Measurements from ENCODE around the gene DLG3. TPM values are rescaled to one million over a fixed set of nuclear protein-coding genes. Genes with fewer than 3 reads are reported as not detected.

DLG3 gene
- total RNA-seq, 2 experiments from 2014 or later = 11.0 to 12.9 TPM

DNA sequence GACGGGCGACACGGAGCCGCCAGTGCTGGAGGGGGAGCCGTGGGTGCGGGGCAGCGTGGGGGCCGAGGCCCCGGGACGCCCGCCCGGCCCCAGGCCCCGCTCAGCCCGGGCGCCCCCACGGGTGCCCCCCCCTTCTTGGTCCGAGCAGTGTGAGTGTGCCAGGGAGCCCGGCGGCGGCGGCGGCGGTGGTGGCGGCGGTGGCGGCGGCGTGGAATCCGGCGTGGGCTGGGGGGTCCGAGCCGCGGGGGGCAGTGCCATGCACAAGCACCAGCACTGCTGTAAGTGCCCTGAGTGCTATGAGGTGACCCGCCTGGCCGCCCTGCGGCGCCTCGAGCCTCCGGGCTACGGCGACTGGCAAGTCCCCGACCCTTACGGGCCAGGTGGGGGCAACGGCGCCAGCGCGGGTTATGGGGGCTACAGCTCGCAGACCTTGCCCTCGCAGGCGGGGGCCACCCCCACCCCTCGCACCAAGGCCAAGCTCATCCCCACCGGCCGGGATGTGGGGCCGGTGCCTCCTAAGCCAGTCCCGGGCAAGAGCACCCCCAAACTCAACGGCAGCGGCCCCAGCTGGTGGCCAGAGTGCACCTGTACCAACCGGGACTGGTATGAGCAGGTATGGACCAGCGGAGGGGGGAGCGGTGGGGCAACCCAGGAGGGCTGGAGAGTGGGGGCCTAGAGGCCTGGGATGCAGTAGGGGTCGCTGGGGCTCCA lies 466 bp downstream of the DLG3 start:
- no peak for DNase-seq
- CTCF ChIA-PET = no interaction called here
- Mint-ChIP-seq H3K4me1 (ENCODE audit: low read depth) (no peaks in the 10 kb centered on the region), H3K27ac (no peak overlapping the region), H3K9me3 (no peaks in the 10 kb centered on the region), H3K4me3 (peak overlapping the region; percentile 34), H3K27me3 (ENCODE audit: low read depth) (peaks cover 17% of the 10 kb centered on the region), H3K36me3 (ENCODE audit: low read depth) (no peaks in the 10 kb centered on the region)
- intact Hi-C loops (cut with micrococcal nuclease) = no loop called here

DNA sequence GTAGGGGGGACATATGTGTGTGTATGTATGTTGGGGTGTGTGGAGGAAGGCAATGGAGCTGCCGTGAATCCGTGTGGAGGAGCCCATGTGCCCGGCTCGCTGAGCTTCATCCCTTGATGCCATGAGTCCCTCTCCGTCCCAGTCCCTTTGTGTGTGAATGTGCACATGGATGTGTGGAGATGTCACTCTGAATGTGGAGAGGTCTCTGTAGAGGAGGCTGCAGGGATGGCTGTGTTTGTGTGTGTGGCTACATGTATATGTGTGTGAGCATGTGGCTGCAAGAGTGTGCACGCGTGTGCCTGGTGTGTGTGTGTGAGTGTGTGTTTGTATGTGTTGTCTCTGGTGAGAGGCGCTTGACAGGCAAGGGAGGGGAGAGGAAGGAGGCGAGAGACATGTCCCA lies 1.3 kb downstream of the DLG3 start:
- no peaks in the 10 kb centered on the region for H3K4me1 Mint-ChIP-seq (ENCODE audit: low read depth)
- no peaks in the 10 kb centered on the region for H3K9me3 Mint-ChIP-seq
- peaks cover 13% of the 10 kb centered on the region for H3K27me3 Mint-ChIP-seq (ENCODE audit: low read depth)
- no peaks in the 10 kb centered on the region for H3K36me3 Mint-ChIP-seq (ENCODE audit: low read depth)
- CTCF ChIA-PET = no interaction called here
- no peak overlapping the region for H3K27ac Mint-ChIP-seq
- no peak for DNase-seq
- intact Hi-C loops (cut with micrococcal nuclease) = no loop called here
- no peak overlapping the region for H3K4me3 Mint-ChIP-seq

DNA sequence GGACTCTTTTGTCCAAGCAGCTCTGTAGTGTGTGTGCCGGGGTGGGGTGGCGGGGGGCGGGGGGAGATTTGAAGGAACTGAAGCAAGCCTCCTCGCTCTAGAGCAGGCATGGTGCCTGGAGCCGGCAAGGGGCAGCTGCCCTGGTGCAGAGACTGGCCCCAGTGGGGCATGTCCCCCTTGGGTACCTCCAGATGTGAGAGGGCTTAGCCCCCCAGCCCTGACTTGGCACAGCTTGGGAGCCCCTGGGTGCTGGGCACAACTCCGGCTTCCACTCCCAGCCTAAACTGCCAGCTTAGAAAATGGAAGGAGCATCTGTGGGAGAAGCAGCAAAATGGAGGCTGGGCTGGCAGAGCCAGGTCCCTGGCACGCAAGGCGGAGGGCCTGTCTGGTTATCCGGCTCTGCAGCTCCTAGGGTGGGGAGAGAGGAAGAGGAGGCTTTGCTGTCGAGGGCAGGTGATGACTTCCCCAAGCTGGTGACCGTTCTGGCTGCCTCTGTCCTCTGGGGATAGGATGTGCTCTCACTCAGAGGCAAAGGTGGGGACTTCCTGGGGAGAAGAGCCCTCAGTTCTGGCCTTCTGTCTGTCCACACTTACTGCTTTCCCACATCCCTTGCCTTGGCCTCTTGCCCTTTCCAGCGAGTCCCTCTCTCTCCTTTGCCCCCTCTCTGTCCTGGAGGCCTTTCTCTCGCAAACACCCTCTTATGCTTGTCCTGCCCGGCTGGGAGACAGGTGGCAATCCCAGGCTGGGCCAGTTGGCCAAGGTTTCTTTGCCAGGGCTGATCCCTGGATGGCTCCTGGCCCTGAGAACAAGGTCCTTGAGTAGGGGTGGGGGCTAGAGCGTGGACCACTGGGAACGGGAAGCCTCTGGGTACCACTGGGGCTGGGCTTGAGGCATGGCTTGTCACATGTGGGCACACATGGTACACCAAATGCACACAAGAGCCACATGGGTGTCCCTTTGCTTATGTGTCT lies 2.0 kb downstream of the DLG3 start:
- no peak overlapping the region for H3K4me3 Mint-ChIP-seq
- no peak for DNase-seq
- H3K27ac Mint-ChIP-seq = no peak overlapping the region
- CTCF ChIA-PET = no interaction called here
- H3K9me3 Mint-ChIP-seq = no peaks in the 10 kb centered on the region
- peaks cover 13% of the 10 kb centered on the region for H3K27me3 Mint-ChIP-seq (ENCODE audit: low read depth)
- H3K4me1 Mint-ChIP-seq (ENCODE audit: low read depth) = no peaks in the 10 kb centered on the region
- intact Hi-C loops (cut with micrococcal nuclease) = no loop called here
- no peaks in the 10 kb centered on the region for H3K36me3 Mint-ChIP-seq (ENCODE audit: low read depth)

DNA sequence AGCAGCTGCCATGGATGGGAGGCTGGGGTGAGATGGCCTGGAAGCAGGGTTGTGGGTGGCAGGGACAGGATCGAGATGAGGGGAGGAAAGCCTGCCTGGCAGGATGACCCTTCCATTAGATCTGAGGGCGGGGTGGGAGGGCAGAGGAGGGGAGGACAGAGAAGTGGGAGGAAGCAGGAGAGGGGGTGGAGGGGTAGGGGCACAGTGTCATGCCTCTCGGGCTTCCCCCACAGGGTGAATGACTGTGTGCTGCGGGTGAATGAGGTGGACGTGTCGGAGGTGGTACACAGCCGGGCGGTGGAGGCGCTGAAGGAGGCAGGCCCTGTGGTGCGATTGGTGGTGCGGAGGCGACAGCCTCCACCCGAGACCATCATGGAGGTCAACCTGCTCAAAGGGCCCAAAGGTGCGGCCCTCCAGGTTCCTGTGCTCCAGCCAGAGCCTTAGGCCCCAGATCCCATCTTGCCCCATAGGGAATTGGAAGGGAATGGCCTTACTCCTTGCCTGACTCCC lies 4.9 kb downstream of the DLG3 start:
- CTCF ChIA-PET = no interaction called here
- Mint-ChIP-seq H3K9me3 (no peaks in the 10 kb centered on the region), H3K36me3 (ENCODE audit: low read depth) (no peaks in the 10 kb centered on the region), H3K27ac (no peak overlapping the region), H3K4me1 (ENCODE audit: low read depth) (peaks cover 13% of the 10 kb centered on the region), H3K4me3 (no peak overlapping the region), H3K27me3 (ENCODE audit: low read depth) (peaks cover 8% of the 10 kb centered on the region)
- DNase-seq = no peak
- intact Hi-C loops (cut with micrococcal nuclease) = no loop called here

DNA sequence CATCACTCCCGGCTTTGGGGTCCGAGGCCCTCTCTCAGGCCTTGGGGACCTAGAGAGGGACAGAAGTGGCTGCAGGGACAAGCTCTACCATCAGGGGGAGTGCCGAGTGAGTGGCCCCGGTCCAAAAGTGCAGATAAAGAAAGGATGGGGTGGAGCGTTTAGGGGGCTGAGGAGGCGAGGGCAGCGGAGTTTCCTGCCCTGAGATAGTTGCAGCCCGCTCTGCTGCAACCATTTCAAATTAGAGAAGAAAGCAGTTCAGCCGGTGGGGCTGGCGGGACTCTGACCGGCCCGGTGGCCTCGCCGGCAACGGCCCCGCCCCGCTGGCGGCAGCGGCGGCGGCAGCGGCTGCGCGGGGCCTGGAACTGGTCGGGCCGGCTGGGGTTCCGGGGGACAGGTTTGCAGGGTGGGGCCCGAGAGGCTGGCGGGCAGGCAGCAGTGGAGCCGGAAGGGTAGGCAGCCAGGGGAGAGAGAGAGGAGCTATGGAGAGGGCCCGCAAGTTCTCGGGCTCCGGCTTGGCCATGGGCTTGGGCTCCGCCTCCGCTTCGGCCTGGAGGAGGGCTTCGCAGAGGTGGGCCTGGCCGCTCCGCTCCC lies 7.6 kb downstream of the DLG3 start:
- CTCF ChIA-PET = interaction anchor here (0.6 to 2.4 kb wide), 8 partner anchors 13 to 1087 kb away, joined by 3 to 9 read pairs (median 4); no protein-coding TSS in a partner anchor
- Mint-ChIP-seq H3K4me3 (peak overlapping the region; percentile 80), H3K4me1 (ENCODE audit: low read depth) (peaks cover 28% of the 10 kb centered on the region), H3K9me3 (no peaks in the 10 kb centered on the region), H3K27me3 (ENCODE audit: low read depth) (no peaks in the 10 kb centered on the region), H3K27ac (no peak overlapping the region), H3K36me3 (ENCODE audit: low read depth) (peaks cover 3% of the 10 kb centered on the region)
- peak; percentile 62 for DNase-seq
- intact Hi-C loops (cut with micrococcal nuclease) = loop anchor here (5.0 to 10.0 kb wide), 3 partner anchors 303 to 525 kb away; no protein-coding TSS in a partner anchor

DNA sequence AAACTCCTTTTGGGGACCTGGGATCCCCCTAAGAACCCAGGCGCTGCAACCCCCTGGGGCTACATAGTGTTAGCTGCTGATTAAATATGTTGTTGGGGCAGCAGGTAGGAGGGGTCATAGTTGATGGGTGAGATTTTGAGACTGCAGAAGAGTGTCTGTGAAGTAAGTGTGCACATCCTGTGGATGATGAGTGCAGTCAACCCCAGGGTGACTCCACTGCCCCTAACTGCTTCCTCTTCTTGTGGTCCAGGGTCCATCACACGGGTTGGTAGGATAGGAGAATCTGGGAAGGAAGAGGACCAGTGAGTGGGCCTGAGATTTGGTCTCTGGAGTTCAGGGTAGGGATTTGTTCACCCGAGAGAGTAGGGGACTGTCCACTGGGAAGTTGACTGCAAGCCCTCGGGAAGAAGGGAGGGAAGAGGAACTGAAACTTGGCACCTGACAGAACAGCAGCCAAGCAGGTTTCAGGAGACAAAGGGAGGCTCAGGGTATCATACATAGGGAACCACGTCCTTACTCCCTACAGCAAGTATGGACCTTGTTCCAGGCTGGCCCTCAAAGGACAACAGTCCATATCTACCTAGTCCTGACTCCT lies 8.5 kb downstream of the DLG3 start:
- intact Hi-C loops (cut with micrococcal nuclease) = loop anchor here (5.0 to 10.0 kb wide), 3 partner anchors 302 to 524 kb away; no protein-coding TSS in a partner anchor
- peak overlapping the region; percentile 13 for H3K27ac Mint-ChIP-seq

DNA sequence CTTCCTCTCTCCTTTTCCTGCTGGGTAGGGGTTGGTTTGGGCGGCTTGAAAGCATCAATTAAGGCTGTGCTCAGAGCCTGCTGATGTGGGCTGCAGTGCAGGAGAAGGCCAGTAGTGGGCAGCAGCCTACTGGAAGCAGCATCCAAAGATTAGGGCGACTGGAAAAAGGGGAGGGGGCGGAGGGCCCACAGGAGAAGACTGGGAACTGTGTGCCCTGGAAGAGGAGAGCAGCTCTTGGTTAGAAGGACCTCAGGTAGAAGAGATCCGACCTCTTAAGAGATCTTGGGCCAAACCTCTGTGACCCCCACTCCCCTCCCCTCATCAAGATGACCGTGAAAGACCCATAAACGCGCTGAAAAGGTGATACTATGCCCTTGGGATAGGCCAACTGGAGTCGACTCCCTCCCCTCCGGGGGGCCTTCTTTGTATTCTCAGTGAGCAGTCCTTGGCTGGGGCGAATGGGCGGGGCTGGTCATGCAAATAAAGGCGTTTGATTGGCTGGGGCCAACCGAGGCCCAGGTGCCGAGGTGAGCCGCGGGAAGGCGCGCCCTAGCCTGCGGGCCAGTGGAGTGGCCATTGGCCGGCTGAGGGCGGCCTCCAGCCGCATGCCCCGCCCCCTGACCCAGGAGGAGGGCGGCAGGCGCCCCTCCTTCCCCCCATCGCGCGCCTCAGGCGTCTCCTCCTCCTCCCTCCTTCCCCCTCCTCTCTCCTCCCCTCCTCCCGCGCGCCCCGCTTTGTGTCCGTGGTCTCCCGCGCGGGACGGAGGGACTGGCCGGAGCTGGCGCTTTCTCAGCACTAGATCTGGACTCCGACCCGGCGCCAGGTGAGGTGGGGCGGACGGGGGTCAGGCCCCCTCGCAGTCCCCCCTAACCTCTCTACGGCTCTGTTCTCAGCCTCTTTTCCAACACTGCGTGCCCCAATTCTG lies 10.1 kb downstream of the DLG3 start:
- peaks cover 3% of the 10 kb centered on the region for H3K36me3 Mint-ChIP-seq (ENCODE audit: low read depth)
- peak overlapping the region; percentile 76 for H3K4me3 Mint-ChIP-seq
- intact Hi-C loops (cut with micrococcal nuclease) = loop anchor here (1.0 to 10.0 kb wide), 7 partner anchors 20 to 523 kb away; no protein-coding TSS in a partner anchor
- H3K4me1 Mint-ChIP-seq (ENCODE audit: low read depth) = peaks cover 28% of the 10 kb centered on the region
- DNase-seq = peak; percentile 77
- H3K27ac Mint-ChIP-seq = no peak overlapping the region
- no peaks in the 10 kb centered on the region for H3K27me3 Mint-ChIP-seq (ENCODE audit: low read depth)
- CTCF ChIA-PET = interaction anchor here (3.3 kb wide), 1 partner anchor 211 kb away, joined by 17 read pairs; no protein-coding TSS in a partner anchor
- no peaks in the 10 kb centered on the region for H3K9me3 Mint-ChIP-seq

More for the DNA sequence above, 8.5 kb downstream of the DLG3 start:
- Mint-ChIP-seq H3K9me3 (no peaks in the 10 kb centered on the region), H3K36me3 (ENCODE audit: low read depth) (peaks cover 3% of the 10 kb centered on the region), H3K4me1 (ENCODE audit: low read depth) (peaks cover 28% of the 10 kb centered on the region), H3K4me3 (peak overlapping the region; percentile 80), H3K27me3 (ENCODE audit: low read depth) (no peaks in the 10 kb centered on the region)
- CTCF ChIA-PET = interaction anchor here (0.6 to 2.4 kb wide), 6 partner anchors 18 to 1086 kb away, joined by 3 to 9 read pairs (median 4); no protein-coding TSS in a partner anchor
- DNase-seq = no peak

DNA sequence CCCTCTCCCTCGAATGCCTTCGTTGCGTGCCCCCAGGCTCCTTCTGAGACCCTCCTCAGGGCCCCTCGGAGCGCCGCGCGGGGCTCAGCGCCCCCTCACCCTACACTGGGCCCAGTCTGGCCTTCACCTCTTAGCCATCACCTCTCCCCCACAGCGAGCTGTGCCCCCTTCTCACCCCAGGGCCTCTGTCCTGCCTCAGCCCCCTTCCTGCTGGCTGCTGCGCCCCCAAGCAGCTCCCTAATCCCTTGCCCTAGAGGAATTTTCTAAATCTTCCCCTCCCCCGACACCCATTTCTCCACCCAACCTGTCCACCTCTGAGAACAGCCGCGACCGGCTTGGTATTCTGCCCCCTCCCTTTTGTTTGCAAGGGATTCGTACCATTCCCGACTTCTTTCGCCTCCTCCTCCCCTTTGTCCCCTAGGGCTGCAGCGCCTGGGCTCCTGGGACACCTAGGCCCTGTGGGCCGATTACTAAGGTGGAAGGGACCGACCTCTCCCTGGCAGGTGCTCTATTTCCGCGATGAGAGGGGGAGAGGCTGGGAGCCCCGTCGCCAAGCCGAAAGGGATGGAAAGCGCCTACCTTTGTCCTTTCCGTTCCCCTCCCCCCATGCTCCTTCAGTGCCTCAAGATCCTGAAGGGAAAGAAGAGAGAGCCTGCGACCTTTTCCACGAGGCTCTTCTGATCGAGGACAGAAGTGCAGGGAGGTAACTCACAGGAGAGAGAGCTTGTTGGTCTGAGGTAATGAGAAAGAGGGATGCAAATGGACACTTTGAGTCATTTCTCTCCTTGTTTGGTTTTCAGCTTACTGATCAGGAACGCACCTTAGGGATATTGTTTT lies 10.9 kb downstream of the DLG3 start:
- intact Hi-C loops (cut with micrococcal nuclease) = loop anchor here (10.0 kb wide), 1 partner anchor 299 kb away; no protein-coding TSS in a partner anchor
- Mint-ChIP-seq H3K27me3 (ENCODE audit: low read depth) (no peaks in the 10 kb centered on the region), H3K27ac (peak overlapping the region; percentile 77), H3K4me1 (ENCODE audit: low read depth) (peaks cover 28% of the 10 kb centered on the region), H3K4me3 (peak overlapping the region; percentile 76), H3K36me3 (ENCODE audit: low read depth) (peaks cover 3% of the 10 kb centered on the region), H3K9me3 (no peaks in the 10 kb centered on the region)
- CTCF ChIA-PET = interaction anchor here (0.6 to 3.3 kb wide), 2 partner anchors 203 to 210 kb away, joined by 5 to 17 read pairs; no protein-coding TSS in a partner anchor
- DNase-seq = no peak

DNA sequence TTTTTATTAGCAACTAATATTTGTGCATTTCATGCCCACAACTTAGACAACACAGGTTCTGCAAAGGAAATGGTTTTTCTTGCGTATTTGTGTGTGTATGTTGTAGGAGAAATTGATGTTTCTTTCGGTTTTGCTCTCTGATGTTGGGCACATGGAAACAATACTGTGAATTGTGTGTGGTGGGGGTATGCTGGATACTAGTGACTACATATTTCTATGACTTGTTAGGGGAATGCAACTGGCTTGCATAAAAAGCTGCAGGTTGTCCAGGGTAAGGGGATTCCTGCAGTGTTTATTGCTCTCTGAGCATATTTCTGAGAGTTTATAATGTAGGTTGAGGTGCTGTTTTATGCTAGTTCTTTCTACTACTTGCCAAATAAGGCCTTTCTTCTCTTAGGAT lies 11.6 kb downstream of the DLG3 start:
- no peaks in the 10 kb centered on the region for H3K9me3 Mint-ChIP-seq
- intact Hi-C loops (cut with micrococcal nuclease) = loop anchor here (10.0 kb wide), 1 partner anchor 299 kb away; no protein-coding TSS in a partner anchor
- CTCF ChIA-PET = interaction anchor here (0.9 to 3.3 kb wide), 2 partner anchors 97 to 209 kb away, joined by 3 to 17 read pairs; no protein-coding TSS in a partner anchor
- peaks cover 3% of the 10 kb centered on the region for H3K36me3 Mint-ChIP-seq (ENCODE audit: low read depth)
- H3K4me1 Mint-ChIP-seq (ENCODE audit: low read depth) = peaks cover 28% of the 10 kb centered on the region
- H3K27me3 Mint-ChIP-seq (ENCODE audit: low read depth) = no peaks in the 10 kb centered on the region
- peak overlapping the region; percentile 76 for H3K4me3 Mint-ChIP-seq
- no peak for DNase-seq
- H3K27ac Mint-ChIP-seq = peak overlapping the region; percentile 77

DNA sequence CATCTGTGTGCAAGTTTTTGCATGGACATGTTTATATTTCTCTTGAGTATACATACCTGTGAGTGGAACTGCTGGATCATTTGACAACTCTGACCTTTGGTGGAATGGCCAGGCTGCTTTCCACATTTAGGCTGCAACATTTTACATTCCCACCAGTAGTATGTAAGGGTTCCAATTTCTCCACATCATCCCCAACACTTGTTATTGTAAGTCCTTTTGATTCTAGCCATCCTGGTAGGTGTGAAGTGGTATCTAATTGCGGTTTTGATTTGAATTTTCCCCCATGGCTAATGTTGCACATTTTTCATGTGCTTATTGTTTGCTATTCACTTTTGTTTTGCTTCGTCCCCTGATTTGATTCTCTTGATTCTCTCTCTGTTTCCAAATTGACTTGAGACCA lies 16.4 kb downstream of the DLG3 start:
- intact Hi-C loops (cut with micrococcal nuclease) = no loop called here
- Mint-ChIP-seq H3K27me3 (ENCODE audit: low read depth) (no peaks in the 10 kb centered on the region), H3K27ac (no peak overlapping the region), H3K9me3 (no peaks in the 10 kb centered on the region), H3K4me1 (ENCODE audit: low read depth) (peaks cover 9% of the 10 kb centered on the region), H3K36me3 (ENCODE audit: low read depth) (peaks cover 3% of the 10 kb centered on the region), H3K4me3 (no peak overlapping the region)
- CTCF ChIA-PET = no interaction called here
- DNase-seq = no peak
